ENCODE data around the gene BAIAP2. TPM values are rescaled to one million over a fixed set of nuclear protein-coding genes. Genes with fewer than 3 reads are reported as not detected.

BAIAP2 gene
- total and polyA plus RNA-seq, 10 donors = 2.8 to 33.2 (median 17.8) TPM

DNA sequence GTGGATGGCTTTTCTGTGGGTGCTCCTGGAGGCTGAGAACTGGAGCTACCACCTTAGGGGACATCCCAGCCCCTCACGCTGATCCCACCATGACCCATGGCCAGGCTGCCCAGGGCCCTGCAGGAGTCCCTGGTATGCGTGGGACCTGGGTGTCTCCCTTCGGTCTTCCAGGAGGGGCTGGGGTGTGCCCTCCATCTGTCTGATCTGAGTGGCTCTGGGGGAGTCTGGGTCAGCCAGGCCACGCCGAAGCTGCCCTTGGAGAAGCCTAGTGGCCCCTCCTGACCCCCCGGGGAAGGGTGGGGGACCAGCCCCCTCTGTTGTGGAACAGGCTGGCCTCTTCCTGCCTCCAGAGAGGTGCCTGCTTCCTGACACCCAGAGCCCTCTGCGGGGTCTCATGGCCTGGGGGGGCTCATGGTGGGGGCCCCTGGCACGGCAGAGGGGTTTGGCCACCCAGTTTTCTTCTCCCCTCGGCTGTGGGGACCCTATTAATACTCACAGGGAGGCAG is 10.7 kb downstream of the BAIAP2 start:
- H3K36me3 ChIP-seq = no peaks in the 10 kb centered on the region
- peaks cover 14 to 86% (median 59%) of the 10 kb centered on the region in 6 donors for H3K4me1 ChIP-seq
- peak overlapping the region in 4 of 8 donors; percentile 63 to 74 (median 68) for H3K27ac ChIP-seq
- 54 to 62% (median 58%) methylated on average over 4 to 9 of the region's 9 CpGs for WGBS, 5 donors
- TF ChIP-seq CTCF (IDR thresholded peaks at IDR 0.05 in 8 of 11, conservative IDR thresholded peaks at IDR 0.05 in 3 of 11) (no peak), POLR2A (IDR thresholded peaks at IDR 0.05) (no peak), POLR2AphosphoS5 (IDR thresholded peaks at IDR 0.05) (no peak)
- H3K27me3 ChIP-seq (replicated peaks in 1 of 7) = peaks cover 0 to 7% (median 0%) of the 10 kb centered on the region in 7 donors
- no peak overlapping the region for H3K4me3 ChIP-seq
- H3K9me3 ChIP-seq = no peaks in the 10 kb centered on the region
- DNase-seq = no peak
- intact Hi-C loops (cut with DNase I; ENCODE audit: low total_unique reads) = no loop called here

- no peak overlapping the region for H3K27ac ChIP-seq
These were observed 11.3 kb downstream of the BAIAP2 start for GRCh38 chr17:81046132-81046769.

GRCh38 chr17:81046770-81047359 is 11.9 kb downstream of the BAIAP2 start:
- DNase-seq = no peak
- no peaks in the 10 kb centered on the region for H3K36me3 ChIP-seq
- H3K27ac ChIP-seq = no peak overlapping the region
- H3K27me3 ChIP-seq (replicated peaks in 1 of 7) = peaks cover 0 to 7% (median 0%) of the 10 kb centered on the region in 7 donors
- WGBS, 5 donors = 75 to 89% (median 86%) methylated on average over 6 to 18 of the region's 18 CpGs
- TF ChIP-seq POLR2A (IDR thresholded peaks at IDR 0.05) = no peak
- TF ChIP-seq POLR2AphosphoS5 (IDR thresholded peaks at IDR 0.05) = no peak
- TF ChIP-seq CTCF (IDR thresholded peaks at IDR 0.05 in 8 of 11, conservative IDR thresholded peaks at IDR 0.05 in 3 of 11) = no peak
- no peak overlapping the region for H3K4me3 ChIP-seq
- no peaks in the 10 kb centered on the region for H3K9me3 ChIP-seq
- H3K4me1 ChIP-seq = peaks cover 15 to 91% (median 62%) of the 10 kb centered on the region in 6 donors
- intact Hi-C loops (cut with DNase I; ENCODE audit: low total_unique reads) = no loop called here

More at GRCh38 chr17:81046132-81046769, 11.3 kb downstream of the BAIAP2 start:
- Histone ChIP-seq H3K4me3 (no peak overlapping the region), H3K36me3 (no peaks in the 10 kb centered on the region), H3K9me3 (no peaks in the 10 kb centered on the region), H3K27me3 (replicated peaks in 1 of 7) (peaks cover 0 to 7% (median 0%) of the 10 kb centered on the region in 7 donors), H3K4me1 (peaks cover 15 to 86% (median 59%) of the 10 kb centered on the region in 6 donors)
- WGBS, 5 donors = 85 to 94% (median 90%) methylated on average over 17 of the region's 17 CpGs
- TF ChIP-seq CTCF (IDR thresholded peaks at IDR 0.05 in 8 of 11, conservative IDR thresholded peaks at IDR 0.05 in 3 of 11) = no peak
- TF ChIP-seq POLR2AphosphoS5 (IDR thresholded peaks at IDR 0.05) = no peak
- no peak for TF ChIP-seq POLR2A (IDR thresholded peaks at IDR 0.05)
- intact Hi-C loops (cut with DNase I; ENCODE audit: low total_unique reads) = no loop called here
- DNase-seq = no peak

- WGBS, 5 donors = 77 to 84% (median 80%) methylated on average over 14 to 28 of the region's 28 CpGs
- peaks cover 15 to 94% (median 59%) of the 10 kb centered on the region in 6 donors for H3K4me1 ChIP-seq
- TF ChIP-seq CTCF (IDR thresholded peaks at IDR 0.05 in 8 of 11, conservative IDR thresholded peaks at IDR 0.05 in 3 of 11) = no peak
- TF ChIP-seq POLR2AphosphoS5 (IDR thresholded peaks at IDR 0.05) = no peak
- TF ChIP-seq POLR2A (IDR thresholded peaks at IDR 0.05) = no peak
- no peaks in the 10 kb centered on the region for H3K36me3 ChIP-seq
- peak overlapping the region in 2 of 8 donors; percentile 48 to 61 for H3K27ac ChIP-seq
- H3K4me3 ChIP-seq = no peak overlapping the region
- intact Hi-C loops (cut with DNase I; ENCODE audit: low total_unique reads) = no loop called here
- no peak for DNase-seq
- H3K9me3 ChIP-seq = no peaks in the 10 kb centered on the region
- H3K27me3 ChIP-seq (replicated peaks in 1 of 7) = peaks cover 0 to 7% (median 0%) of the 10 kb centered on the region in 7 donors
These were observed 13.9 kb downstream of the BAIAP2 start for GRCh38 chr17:81048827-81049371.
